ENCODE results near the gene DCP1A.
A peak's percentile ranks its signal among the peaks of the same experiment; 100 is the strongest.

DNA sequence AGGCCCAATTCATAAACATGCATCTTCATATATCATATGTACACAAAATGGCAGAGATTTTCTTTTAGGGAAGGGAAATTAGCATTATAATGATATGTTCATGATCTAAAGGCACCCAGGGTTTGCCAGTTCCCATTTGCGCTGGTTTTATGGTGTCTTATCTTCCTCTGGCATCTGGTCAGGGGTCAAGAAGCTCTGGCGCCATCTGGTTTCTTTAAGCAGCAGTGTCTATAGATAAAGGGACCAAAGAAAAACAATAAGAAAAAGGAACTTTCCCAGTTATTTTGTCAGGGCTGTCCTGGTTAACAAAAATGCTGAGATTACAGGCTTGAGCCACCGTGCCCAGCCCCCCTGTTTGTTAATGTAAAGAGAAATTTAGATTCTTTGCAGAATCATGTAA is 3.3 kb upstream of the DCP1A start:
- TF ChIP-seq CTCF (conservative IDR thresholded peaks at IDR 0.05 in 1 of 2, IDR thresholded peaks at IDR 0.05 in 1 of 2; ENCODE audit: extremely low read depth in 1 of 2, insufficient read depth in 1 of 2, low read depth in 1 of 2, low read length in 2 of 2), result peak; percentile 16 to 55
- TF ChIP-seq EZH2 (IDR thresholded peaks at IDR 0.05; ENCODE audit: borderline replicate concordance, low read length), result no peak

Data from mammary epithelial cell (primary cell).